GM20000 (cell line): Measurements from ENCODE around the gene RETREG3.
"Not testable (repeated sequence)": the region's sequence is repeated elsewhere in the genome, so short reads cannot be mapped to it uniquely, and the experiment has no call there.

Source experiments
- DNase-seq: peaks from one replicate; pipeline ENCODE4 v3.0.0; 2012; ENCODE audit warnings: low spot score
- TF ChIP-seq, protein P1 (sequence below): IDR thresholded peaks from 2 replicates; pipeline ENCODE4 v1.5.1; 2012; ENCODE audit warnings: mild to moderate bottlenecking, control low read depth; ENCODE audit errors: extremely low read depth, missing control alignments

Gene RETREG3

DNA sequence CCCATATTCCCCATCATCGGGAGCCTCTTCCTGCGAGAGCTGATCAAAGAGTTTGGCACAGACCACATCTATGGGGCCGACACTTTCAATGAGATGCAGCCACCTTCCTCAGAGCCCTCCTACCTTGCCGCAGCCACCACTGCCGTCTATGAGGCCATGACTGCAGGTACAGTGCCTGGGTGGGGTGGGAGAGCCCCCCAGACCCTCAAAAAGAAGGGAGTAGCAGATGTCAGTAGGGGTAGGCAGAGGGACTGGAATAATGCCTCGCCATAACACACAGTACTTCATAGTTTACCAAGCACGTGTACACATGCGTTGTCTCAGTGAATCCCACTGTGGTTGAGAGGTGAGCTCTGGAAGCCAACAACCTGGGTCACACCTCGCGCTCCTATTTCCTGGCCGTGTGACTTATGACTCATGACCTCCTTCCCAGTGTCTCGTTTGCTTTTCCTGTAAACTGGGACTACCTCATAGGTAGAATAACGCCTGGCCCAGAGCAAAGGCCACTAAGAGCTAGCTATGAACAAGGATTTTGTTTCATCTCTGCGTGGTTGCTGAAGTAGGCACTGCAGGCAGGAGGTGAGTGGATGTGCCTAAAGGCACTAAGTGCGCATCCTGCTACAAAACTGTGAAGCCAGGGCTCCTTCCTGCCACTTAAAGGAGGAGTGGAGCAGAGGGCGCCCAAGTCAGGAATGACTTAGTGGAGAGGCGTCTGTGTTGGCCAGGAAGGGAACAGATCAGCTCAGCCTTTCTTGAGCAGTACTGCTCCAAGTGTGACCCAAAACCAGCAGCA lies 67.9 kb downstream of the RETREG3 start:
- DNase-seq, result no peak
- TF ChIP-seq, protein P1, sequence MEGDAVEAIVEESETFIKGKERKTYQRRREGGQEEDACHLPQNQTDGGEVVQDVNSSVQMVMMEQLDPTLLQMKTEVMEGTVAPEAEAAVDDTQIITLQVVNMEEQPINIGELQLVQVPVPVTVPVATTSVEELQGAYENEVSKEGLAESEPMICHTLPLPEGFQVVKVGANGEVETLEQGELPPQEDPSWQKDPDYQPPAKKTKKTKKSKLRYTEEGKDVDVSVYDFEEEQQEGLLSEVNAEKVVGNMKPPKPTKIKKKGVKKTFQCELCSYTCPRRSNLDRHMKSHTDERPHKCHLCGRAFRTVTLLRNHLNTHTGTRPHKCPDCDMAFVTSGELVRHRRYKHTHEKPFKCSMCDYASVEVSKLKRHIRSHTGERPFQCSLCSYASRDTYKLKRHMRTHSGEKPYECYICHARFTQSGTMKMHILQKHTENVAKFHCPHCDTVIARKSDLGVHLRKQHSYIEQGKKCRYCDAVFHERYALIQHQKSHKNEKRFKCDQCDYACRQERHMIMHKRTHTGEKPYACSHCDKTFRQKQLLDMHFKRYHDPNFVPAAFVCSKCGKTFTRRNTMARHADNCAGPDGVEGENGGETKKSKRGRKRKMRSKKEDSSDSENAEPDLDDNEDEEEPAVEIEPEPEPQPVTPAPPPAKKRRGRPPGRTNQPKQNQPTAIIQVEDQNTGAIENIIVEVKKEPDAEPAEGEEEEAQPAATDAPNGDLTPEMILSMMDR, result no peak

DNA sequence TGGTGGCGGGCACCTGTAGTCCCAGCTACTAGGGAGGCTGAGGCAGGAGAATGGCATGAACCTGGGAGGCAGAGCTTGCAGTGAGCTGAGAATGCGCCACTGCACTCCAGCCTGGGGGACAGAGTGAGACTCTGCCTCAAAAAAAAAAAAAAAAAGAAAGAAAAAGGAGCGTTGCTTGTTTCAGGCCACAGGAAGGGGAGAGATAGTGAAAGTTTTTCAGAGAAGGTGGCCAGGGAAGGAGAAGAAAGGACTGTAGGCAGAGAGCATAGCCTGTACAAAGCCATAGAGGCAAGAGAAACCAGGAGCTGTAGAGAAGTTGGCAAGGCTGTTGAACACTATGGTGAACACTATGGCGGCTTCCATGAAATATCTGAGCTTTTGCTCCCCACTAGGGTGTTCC lies 68.6 kb downstream of the RETREG3 start:
- not testable (repeated sequence) for DNase-seq

DNA sequence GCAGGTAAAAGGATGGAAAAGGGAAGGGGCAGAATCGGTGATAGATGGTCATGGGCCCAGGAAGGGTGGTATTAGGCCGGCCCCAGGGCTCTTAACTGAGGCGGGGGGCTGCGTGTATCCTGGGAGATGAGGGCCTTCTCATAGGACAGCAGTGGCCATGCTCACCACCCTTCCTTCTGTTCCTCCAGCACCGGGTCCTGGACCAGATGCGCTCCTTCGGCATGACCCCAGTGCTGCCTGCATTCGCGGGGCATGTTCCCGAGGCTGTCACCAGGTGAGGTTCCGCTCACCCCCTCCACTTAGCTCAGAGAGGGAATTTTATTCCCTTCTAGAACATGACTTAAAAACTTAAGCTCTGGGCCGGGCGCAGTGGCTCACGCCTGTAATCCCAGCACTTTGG lies 70.7 kb downstream of the RETREG3 start:
- DNase-seq, result no peak
- TF ChIP-seq, protein P1, result no peak

DNA sequence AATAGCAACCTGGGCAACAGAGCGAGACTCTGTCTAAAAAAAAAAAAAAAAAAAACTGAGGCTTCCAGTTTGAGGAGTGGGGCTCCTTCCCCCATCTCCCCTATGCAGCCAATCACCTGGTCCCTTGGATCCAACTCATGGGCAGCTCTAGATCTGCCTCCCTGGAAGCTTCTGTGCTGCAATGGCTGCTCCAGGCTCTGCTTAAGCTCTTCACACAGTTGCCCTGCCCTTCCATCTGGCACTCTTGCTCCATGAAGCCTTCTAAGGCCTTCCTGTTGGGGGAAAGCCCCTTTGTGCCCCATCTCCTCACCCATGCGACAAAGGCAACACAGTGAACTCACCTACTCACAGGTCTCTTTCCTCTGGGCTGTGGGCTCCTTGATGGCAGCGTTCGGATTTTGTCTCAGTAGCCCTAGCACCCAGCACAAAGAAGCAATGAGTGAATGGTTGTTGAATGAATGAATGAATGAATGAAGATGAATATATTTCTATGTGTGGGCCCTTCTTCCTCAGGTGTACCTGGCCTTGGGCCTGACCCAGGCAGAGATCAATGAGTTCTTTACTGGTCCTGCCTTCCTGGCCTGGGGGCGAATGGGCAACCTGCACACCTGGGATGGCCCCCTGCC lies 71.2 kb downstream of the RETREG3 start:
- no peak for DNase-seq
- TF ChIP-seq, protein P1, result no peak

DNA sequence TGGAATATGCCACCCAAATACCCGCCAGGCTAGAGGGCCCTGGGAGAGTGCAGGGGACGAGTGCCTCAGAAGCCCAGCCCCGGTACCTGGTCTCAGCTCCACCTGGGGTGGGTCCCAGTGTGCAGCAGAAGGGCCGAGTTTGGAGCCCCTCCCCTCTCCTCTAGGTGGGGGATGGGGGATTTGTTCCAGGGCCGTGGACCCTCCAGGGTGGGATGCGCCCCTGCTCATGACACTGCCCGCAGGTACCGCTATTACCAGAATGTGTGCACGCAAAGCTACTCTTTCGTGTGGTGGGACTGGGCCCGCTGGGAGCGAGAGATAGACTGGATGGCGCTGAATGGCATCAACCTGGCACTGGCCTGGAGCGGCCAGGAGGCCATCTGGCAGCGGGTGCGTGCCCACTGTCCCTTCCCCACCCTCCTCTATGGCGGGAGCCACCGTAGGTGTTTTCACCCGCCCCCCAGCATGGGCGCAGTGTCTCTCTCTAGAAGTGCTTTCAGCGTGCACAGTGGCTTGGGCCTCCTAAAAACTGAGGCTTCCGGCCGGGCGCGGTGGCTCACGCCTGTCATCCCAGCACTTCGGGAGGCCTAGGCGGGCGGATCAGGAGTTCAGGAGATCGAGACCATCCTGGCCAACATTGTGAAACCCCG lies 71.9 kb downstream of the RETREG3 start:
- TF ChIP-seq, protein P1, result no peak
- no peak for DNase-seq

DNA sequence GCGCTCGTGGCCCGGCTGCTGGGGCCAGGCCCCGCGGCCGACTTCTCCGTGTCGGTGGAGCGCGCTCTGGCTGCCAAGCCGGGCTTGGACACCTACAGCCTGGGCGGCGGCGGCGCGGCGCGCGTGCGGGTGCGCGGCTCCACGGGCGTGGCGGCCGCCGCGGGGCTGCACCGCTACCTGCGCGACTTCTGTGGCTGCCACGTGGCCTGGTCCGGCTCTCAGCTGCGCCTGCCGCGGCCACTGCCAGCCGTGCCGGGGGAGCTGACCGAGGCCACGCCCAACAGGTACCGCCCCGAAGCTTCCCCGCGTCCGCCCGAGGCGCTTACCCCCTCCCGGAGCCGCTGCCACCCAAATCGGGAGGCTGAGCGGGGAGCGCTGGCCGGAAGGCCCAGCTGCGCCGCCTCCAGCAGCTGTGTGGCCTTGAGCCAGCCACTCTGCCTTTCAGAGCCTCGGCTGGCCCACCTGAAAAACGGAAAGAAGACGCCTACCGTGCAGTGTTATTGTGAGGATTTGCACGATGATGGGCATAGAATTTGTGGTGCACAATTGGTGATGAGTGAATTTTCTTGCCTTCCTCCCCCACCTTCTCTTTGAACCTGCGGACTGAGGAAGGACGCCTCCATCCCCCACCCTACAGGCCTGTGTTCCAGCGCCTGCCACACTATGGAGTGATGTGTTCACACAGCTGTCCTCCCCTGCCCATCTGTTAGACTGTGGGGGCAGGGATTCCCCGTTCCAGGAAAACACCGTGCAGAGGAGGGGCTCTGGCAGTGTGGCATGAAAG lies 72.6 kb downstream of the RETREG3 start:
- peak; percentile 96 for DNase-seq
- TF ChIP-seq, protein P1, result no peak

DNA sequence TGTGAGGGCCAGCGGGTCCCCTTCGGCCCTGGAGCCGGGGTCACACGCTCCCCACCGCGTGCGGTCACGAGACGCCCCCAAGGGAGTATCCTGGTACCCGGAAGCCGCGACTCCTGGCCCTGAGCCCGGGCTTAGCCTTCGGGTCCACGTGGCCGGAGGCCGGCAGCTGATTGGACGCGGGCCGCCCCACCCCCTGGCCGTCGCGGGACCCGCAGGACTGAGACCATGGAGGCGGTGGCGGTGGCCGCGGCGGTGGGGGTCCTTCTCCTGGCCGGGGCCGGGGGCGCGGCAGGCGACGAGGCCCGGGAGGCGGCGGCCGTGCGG lies 73.2 kb downstream of the RETREG3 start, which contains the start of gene NAGLU:
NAGLU (plus strand) TSS at position 194 of the 324 bp plus-strand sequence; CDS start at position 226, 32 bp downstream.
- DNase-seq, result peak; percentile 100
- TF ChIP-seq, protein P1, result no peak
